K562 (cell line): Measurements from ENCODE around the gene TVP23A. TPM values are rescaled to one million over a fixed set of nuclear protein-coding genes. Genes with fewer than 3 reads are reported as not detected.

Experiments
- CBX2 ChIP-seq: fragments of 200-600 bp; sonication (generic); IDR thresholded peaks from one replicate; pipeline ENCODE4 v1.6.1; 2012; ENCODE audit warnings: mild to moderate bottlenecking, low read length, inconsistent platforms; ENCODE audit not compliant: insufficient read depth, poor library complexity, severe bottlenecking
- FOXA3 ChIP-seq, 2 experiments: fragments of 450-650 bp in 1 of 2; sonication (generic) in 1 of 2; formaldehyde crosslinking; IDR thresholded peaks in 1 of 2; conservative IDR thresholded peaks in 1 of 2; 2 replicates each; pipeline versions ENCODE4 v1.4.0 to v1.8.0; 2020 to 2022; ENCODE audit warnings: mild to moderate bottlenecking in 2 of 2, missing genetic modification reagents in 1 of 2
- FOXK2 ChIP-seq, 2 experiments: fragments of 450-650 bp; IDR thresholded peaks in 1 of 2; conservative IDR thresholded peaks in 1 of 2; 2 replicates each; pipeline ENCODE4 v1.6.1; 2016; ENCODE audit warnings: low read depth in 2 of 2, mild to moderate bottlenecking in 1 of 2
- HDAC1 ChIP-seq, 2 experiments: fragments of 450-650 bp; IDR thresholded peaks; 2 replicates each; pipeline ENCODE4 v1.6.1; 2016 to 2017; ENCODE audit warnings: inconsistent platforms in 1 of 2, mild to moderate bottlenecking in 1 of 2, moderate library complexity in 1 of 2
- HMG20B ChIP-seq: fragments of 250-450 bp; sonication (Bioruptor Pico); IDR thresholded peaks from 2 replicates; pipeline ENCODE4 v1.5.0; 2021; ENCODE audit warnings: mild to moderate bottlenecking
- NR3C1 ChIP-seq: sonication (generic); formaldehyde crosslinking; IDR thresholded peaks from 2 replicates; pipeline ENCODE4 v1.8.1; 2022; ENCODE audit warnings: missing genetic modification reagents
- POLR2A ChIP-seq: fragments of 450-650 bp; conservative IDR thresholded peaks from 2 replicates; pipeline ENCODE4 v1.6.1; 2016
- POU5F1 ChIP-seq: fragments of 150-350 bp; IDR thresholded peaks from 2 replicates; pipeline ENCODE4 v1.6.1; 2014; ENCODE audit warnings: borderline replicate concordance, low read length, low read depth, mild to moderate bottlenecking; ENCODE audit not compliant: partially characterized antibody
- PTTG1 ChIP-seq: fragments of 450-650 bp; IDR thresholded peaks from 2 replicates; pipeline ENCODE4 v1.6.1; 2016; ENCODE audit warnings: low read depth, mild to moderate bottlenecking, missing genetic modification characterization, missing compliant biosample characterization
- PYGO2 ChIP-seq: fragments of 450-650 bp; IDR thresholded peaks from 2 replicates; pipeline ENCODE4 v1.6.1; 2016; ENCODE audit warnings: mild to moderate bottlenecking, missing genetic modification characterization, moderate library complexity, missing compliant biosample characterization
- SIX5 ChIP-seq, 2 experiments: IDR thresholded peaks; 2 replicates each; pipeline ENCODE4 v1.6.1; 2011; ENCODE audit warnings: low read length in 2 of 2, borderline replicate concordance in 1 of 2, low read depth in 1 of 2, mild to moderate bottlenecking in 1 of 2, moderate library complexity in 1 of 2; ENCODE audit not compliant: insufficient read depth in 1 of 2
- SUPT5H ChIP-seq: fragments of 450-650 bp; IDR thresholded peaks from 2 replicates; pipeline ENCODE4 v1.6.1; 2016
- TAF15 ChIP-seq: fragments of 200-400 bp; formaldehyde crosslinking; IDR thresholded peaks from 2 replicates; pipeline ENCODE4 v1.6.1; 2017; ENCODE audit warnings: mild to moderate bottlenecking, low read depth, low read length, moderate library complexity
- THRA ChIP-seq: fragments of 450-650 bp; IDR thresholded peaks from 2 replicates; pipeline ENCODE4 v1.6.1; 2017; ENCODE audit warnings: mild to moderate bottlenecking, moderate library complexity
- XRCC5 ChIP-seq: fragments of 200-400 bp; formaldehyde crosslinking; IDR thresholded peaks from 2 replicates; pipeline ENCODE4 v1.6.1; 2017; ENCODE audit warnings: low read depth, mild to moderate bottlenecking, low read length
- ZFP1 ChIP-seq: fragments of 450-650 bp; formaldehyde crosslinking; IDR thresholded peaks from 2 replicates; pipeline ENCODE4 v1.4.0; 2020; ENCODE audit warnings: mild to moderate bottlenecking, mixed read lengths
- ZKSCAN8 ChIP-seq: fragments of 200-800 bp; sonication (Bioruptor generic); IDR thresholded peaks from 2 replicates; pipeline ENCODE4 v1.6.1; 2016; ENCODE audit warnings: missing genetic modification characterization, missing compliant biosample characterization
- ZNF696 ChIP-seq: fragments of 250-450 bp; sonication (Bioruptor Pico); conservative IDR thresholded peaks from 2 replicates; pipeline ENCODE4 v1.4.0; 2020; ENCODE audit warnings: mild to moderate bottlenecking, moderate library complexity
- ZNF780A ChIP-seq: fragments of 250-450 bp; sonication (Bioruptor Pico); IDR thresholded peaks from 2 replicates; pipeline ENCODE4 v1.5.0; 2021; ENCODE audit warnings: mild to moderate bottlenecking
- ZZZ3 ChIP-seq: fragments of 450-650 bp; IDR thresholded peaks from 2 replicates; pipeline ENCODE4 v1.6.1; 2016; ENCODE audit warnings: antibody characterized with exemption, mild to moderate bottlenecking, moderate library complexity
- polyA plus RNA-seq, 8 experiments: library from polyadenylated mRNA; depleted of rRNA in 4 of 8; stranded (reverse) in 5 of 8; unstranded in 3 of 8; fragments of >200 nt; fragmentation: Nextera tagmentation in 2 of 8; fragmentation: Illumina TruSeq in 1 of 8; extraction: Ambion mirVana in 2 of 8; extraction: Trizol in 1 of 8; gene quantifications; 2 replicates each; pipeline versions ENCODE4 v1.2.1 to v1.2.3, GENCODE V29; 2011 to 2014; ENCODE audit warnings: inconsistent platforms in 1 of 8, missing spikeins in 1 of 8
- total RNA-seq, 7 experiments: library from RNA; depleted of rRNA in 6 of 7; stranded (reverse); fragments of >200 nt in 6 of 7; fragmentation: Illumina TruSeq in 2 of 7; extraction: Trizol in 2 of 7; gene quantifications; 2 replicates each; pipeline versions ENCODE4 v1.2.1 to v1.2.3, GENCODE V29; 2011 to 2021; ENCODE audit warnings: low replicate concordance in 1 of 7
- TF ChIP-seq, protein P1 (sequence below): sonication (generic); formaldehyde crosslinking; IDR thresholded peaks from 2 replicates; pipeline ENCODE4 v1.8.1; 2023; ENCODE audit warnings: mild to moderate bottlenecking, missing genetic modification reagents, moderate library complexity
- TF ChIP-seq, protein P2 (sequence below): fragments of 450-650 bp; IDR thresholded peaks from 2 replicates; pipeline ENCODE4 v1.6.1; 2017; ENCODE audit warnings: antibody characterized with exemption, mild to moderate bottlenecking

The TVP23A gene
- total and polyA plus RNA-seq, 9 of the 15 experiments (the other 6 are each of a cell fraction or from before 2014, with no cell fraction given): 0.04 to 0.77 (median 0.10) TPM; not detected in 3

GRCh38 chr16:10743610-10744369 is 74.8 kb downstream of the TVP23A start, which contains the start of gene NUBP1 (continued):
- TF ChIP-seq ZNF696 (CRISPR knock-in tag) (no peak), HMG20B (CRISPR knock-in tag) (no peak), CBX2 (no peak), THRA (no peak), FOXA3 (CRISPR knock-in tag; conservative IDR thresholded peaks at IDR 0.05 in 1 of 2, IDR thresholded peaks at IDR 0.05 in 1 of 2) (no peak), POU5F1 (no peak), POLR2A (peak; percentile 98), SIX5 (IDR thresholded peaks at IDR 0.05; ENCODE audit: borderline replicate concordance in 1 of 2, insufficient read depth in 1 of 2, low read depth in 1 of 2, low read length in 2 of 2) (no peak; a peak in 1 of 4 replicates), HDAC1 (IDR thresholded peaks at IDR 0.05) (peak in 1 of 2 experiments; percentile 94; a peak in 2 of 4 replicates), PTTG1 (tag) (no peak), XRCC5 (0 out of 2 replicates have a peak, but pooled peaks have one; percentile 38), ZKSCAN8 (CRISPR knock-in tag) (no peak), ZNF780A (CRISPR knock-in tag) (no peak), PYGO2 (tag) (no peak), ZZZ3 (no peak), ZFP1 (CRISPR knock-in tag) (no peak), NR3C1 (no peak), TAF15 (no peak), FOXK2 (conservative IDR thresholded peaks at IDR 0.05 in 1 of 2, IDR thresholded peaks at IDR 0.05 in 1 of 2; ENCODE audit: low read depth in 2 of 2) (peak in 1 of 2 experiments; percentile 86; a peak in 3 of 4 replicates), SUPT5H (peak; percentile 98)
- TF ChIP-seq, protein P1, sequence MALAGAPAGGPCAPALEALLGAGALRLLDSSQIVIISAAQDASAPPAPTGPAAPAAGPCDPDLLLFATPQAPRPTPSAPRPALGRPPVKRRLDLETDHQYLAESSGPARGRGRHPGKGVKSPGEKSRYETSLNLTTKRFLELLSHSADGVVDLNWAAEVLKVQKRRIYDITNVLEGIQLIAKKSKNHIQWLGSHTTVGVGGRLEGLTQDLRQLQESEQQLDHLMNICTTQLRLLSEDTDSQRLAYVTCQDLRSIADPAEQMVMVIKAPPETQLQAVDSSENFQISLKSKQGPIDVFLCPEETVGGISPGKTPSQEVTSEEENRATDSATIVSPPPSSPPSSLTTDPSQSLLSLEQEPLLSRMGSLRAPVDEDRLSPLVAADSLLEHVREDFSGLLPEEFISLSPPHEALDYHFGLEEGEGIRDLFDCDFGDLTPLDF (CRISPR knock-in tag): no peak; the same call in 1 of the 2 replicates
- TF ChIP-seq, protein P2, sequence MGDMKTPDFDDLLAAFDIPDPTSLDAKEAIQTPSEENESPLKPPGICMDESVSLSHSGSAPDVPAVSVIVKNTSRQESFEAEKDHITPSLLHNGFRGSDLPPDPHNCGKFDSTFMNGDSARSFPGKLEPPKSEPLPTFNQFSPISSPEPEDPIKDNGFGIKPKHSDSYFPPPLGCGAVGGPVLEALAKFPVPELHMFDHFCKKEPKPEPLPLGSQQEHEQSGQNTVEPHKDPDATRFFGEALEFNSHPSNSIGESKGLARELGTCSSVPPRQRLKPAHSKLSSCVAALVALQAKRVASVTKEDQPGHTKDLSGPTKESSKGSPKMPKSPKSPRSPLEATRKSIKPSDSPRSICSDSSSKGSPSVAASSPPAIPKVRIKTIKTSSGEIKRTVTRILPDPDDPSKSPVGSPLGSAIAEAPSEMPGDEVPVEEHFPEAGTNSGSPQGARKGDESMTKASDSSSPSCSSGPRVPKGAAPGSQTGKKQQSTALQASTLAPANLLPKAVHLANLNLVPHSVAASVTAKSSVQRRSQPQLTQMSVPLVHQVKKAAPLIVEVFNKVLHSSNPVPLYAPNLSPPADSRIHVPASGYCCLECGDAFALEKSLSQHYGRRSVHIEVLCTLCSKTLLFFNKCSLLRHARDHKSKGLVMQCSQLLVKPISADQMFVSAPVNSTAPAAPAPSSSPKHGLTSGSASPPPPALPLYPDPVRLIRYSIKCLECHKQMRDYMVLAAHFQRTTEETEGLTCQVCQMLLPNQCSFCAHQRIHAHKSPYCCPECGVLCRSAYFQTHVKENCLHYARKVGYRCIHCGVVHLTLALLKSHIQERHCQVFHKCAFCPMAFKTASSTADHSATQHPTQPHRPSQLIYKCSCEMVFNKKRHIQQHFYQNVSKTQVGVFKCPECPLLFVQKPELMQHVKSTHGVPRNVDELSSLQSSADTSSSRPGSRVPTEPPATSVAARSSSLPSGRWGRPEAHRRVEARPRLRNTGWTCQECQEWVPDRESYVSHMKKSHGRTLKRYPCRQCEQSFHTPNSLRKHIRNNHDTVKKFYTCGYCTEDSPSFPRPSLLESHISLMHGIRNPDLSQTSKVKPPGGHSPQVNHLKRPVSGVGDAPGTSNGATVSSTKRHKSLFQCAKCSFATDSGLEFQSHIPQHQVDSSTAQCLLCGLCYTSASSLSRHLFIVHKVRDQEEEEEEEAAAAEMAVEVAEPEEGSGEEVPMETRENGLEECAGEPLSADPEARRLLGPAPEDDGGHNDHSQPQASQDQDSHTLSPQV: no peak
